HG03432 (cell line): ENCODE data around the gene PCSK6.
"Not testable (repeated sequence)": the region's sequence is repeated elsewhere in the genome, so short reads cannot be mapped to it uniquely, and the experiment has no call there.

ENCODE experiments used
- ATAC-seq: cut with Tn5 transposase; IDR thresholded peaks from one replicate; pipeline ENCODE4 v1.9.1; 2021; ENCODE audit warnings: mild to moderate bottlenecking, moderate library complexity; ENCODE audit not compliant: unreplicated experiment

PCSK6 gene

GRCh38 chr15:101463696-101464095 is 25.8 kb downstream of the PCSK6 start:
- ATAC-seq, result not testable (repeated sequence)

- no peak for ATAC-seq
Measured at GRCh38 chr15:101463270-101463669, 26.2 kb downstream of the PCSK6 start.

- no peak for ATAC-seq
Measured at GRCh38 chr15:101461097-101461496, 28.4 kb downstream of the PCSK6 start.

- no peak for ATAC-seq
Measured at GRCh38 chr15:101459579-101460300, 29.8 kb downstream of the PCSK6 start.

GRCh38 chr15:101458908-101459578 is 30.5 kb downstream of the PCSK6 start:
- ATAC-seq, result no peak

- no peak for ATAC-seq
Measured at GRCh38 chr15:101458158-101458900, 31.2 kb downstream of the PCSK6 start.

GRCh38 chr15:101457696-101458095 is 31.8 kb downstream of the PCSK6 start:
- ATAC-seq, result no peak

- no peak for ATAC-seq
Measured at GRCh38 chr15:101456057-101456739, 33.3 kb downstream of the PCSK6 start.

- no peak for ATAC-seq
Measured at GRCh38 chr15:101455291-101456025, 34.0 kb downstream of the PCSK6 start.

- not testable (repeated sequence) for ATAC-seq
Measured at GRCh38 chr15:101454781-101455180, 34.7 kb downstream of the PCSK6 start.

- no peak for ATAC-seq
Measured at GRCh38 chr15:101454365-101454764, 35.1 kb downstream of the PCSK6 start.

GRCh38 chr15:101453123-101454120 is 36.1 kb downstream of the PCSK6 start:
- no peak for ATAC-seq

- ATAC-seq, result no peak
Measured at GRCh38 chr15:101452572-101452971, 36.9 kb downstream of the PCSK6 start.

- no peak for ATAC-seq
Measured at GRCh38 chr15:101451846-101452245, 37.7 kb downstream of the PCSK6 start.

- ATAC-seq, result no peak
Measured at GRCh38 chr15:101451266-101451799, 38.2 kb downstream of the PCSK6 start.

GRCh38 chr15:101450403-101451265 is 38.9 kb downstream of the PCSK6 start:
- ATAC-seq, result no peak

GRCh38 chr15:101449471-101450402 is 39.8 kb downstream of the PCSK6 start:
- no peak for ATAC-seq
